Measurements from ENCODE around the gene UBE2M.

GRCh38 chr19:58568453-58569130 is 10.2 kb upstream of the UBE2M start:
- TF ChIP-seq GATA1 (IDR thresholded peaks at IDR 0.05; ENCODE audit: low read depth, low read length) (no peak), POLR2A (IDR thresholded peaks at IDR 0.05; ENCODE audit: low read length) (no peak)
